Hematopoietic multipotent progenitor cell treated with erythropoietin and hydrocortisone succinate and interleukin-3 and kit ligand, for 8 days (in vitro differentiated cells): ENCODE measurements around the gene EEF2.
A peak's percentile ranks its signal among the peaks of the same experiment; 100 is the strongest.

Experiments used
- DNase-seq: peaks from one replicate; pipeline ENCODE4 v3.0.0-alpha.2; 2015

EEF2 gene

GRCh38 chr19:3984908-3985642 lies at the start of gene EEF2:
EEF2 (minus strand) TSS chr19:3985463; CDS start chr19:3985380, 83 bp downstream.
- peak; percentile 89 for DNase-seq

GRCh38 chr19:4034048-4035017 lies 49.1 kb upstream of the EEF2 start:
- no peak for DNase-seq

- DNase-seq: no peak
Measured at GRCh38 chr19:4033028-4033956, 48.0 kb upstream of the EEF2 start.

- no peak for DNase-seq
Measured at GRCh38 chr19:4032436-4032835, 47.2 kb upstream of the EEF2 start.

- DNase-seq: no peak
Measured at GRCh38 chr19:4031420-4031819, 46.2 kb upstream of the EEF2 start.

GRCh38 chr19:4030981-4031380 lies 45.7 kb upstream of the EEF2 start:
- DNase-seq: no peak

- no peak for DNase-seq
Measured at GRCh38 chr19:4030552-4030951, 45.3 kb upstream of the EEF2 start.

- no peak for DNase-seq
Measured at GRCh38 chr19:4029247-4029614, 44.0 kb upstream of the EEF2 start.

- no peak for DNase-seq
Measured at GRCh38 chr19:4028334-4029246, 43.3 kb upstream of the EEF2 start.

- DNase-seq: no peak
Measured at GRCh38 chr19:4027146-4027545, 41.9 kb upstream of the EEF2 start.

- no peak for DNase-seq
Measured at GRCh38 chr19:4025317-4025716, 40.1 kb upstream of the EEF2 start.

- no peak for DNase-seq
Measured at GRCh38 chr19:4023600-4024398, 38.5 kb upstream of the EEF2 start.

GRCh38 chr19:4019578-4019977 lies 34.3 kb upstream of the EEF2 start:
- DNase-seq: no peak

- no peak for DNase-seq
Measured at GRCh38 chr19:4018775-4019504, 33.7 kb upstream of the EEF2 start.

GRCh38 chr19:4018140-4018613 lies 32.9 kb upstream of the EEF2 start:
- no peak for DNase-seq

GRCh38 chr19:4016903-4017638 lies 31.8 kb upstream of the EEF2 start:
- DNase-seq: no peak

GRCh38 chr19:4016486-4016885 lies 31.2 kb upstream of the EEF2 start:
- no peak for DNase-seq

GRCh38 chr19:4015705-4016402 lies 30.6 kb upstream of the EEF2 start:
- DNase-seq: no peak
